Activated T-cell treated with anti-CD3 and anti-CD28 coated beads, Interleukin-2, amount 50 U/mL, for 72 hours (primary cell): ENCODE data around the gene BEND2. TPM values are rescaled to one million over a fixed set of nuclear protein-coding genes. Genes with fewer than 3 reads are reported as not detected.
"Not testable (repeated sequence)": the region's sequence is repeated elsewhere in the genome, so short reads cannot be mapped to it uniquely, and the experiment has no call there.

Experiments used
- ATAC-seq, 2 donors: fragments of 150-1000 bp; cut with Tn5 transposase; replicated peaks in 1 of 2; 2 replicates each; pipeline ENCODE4 v1.10.0; 2021; ENCODE audit warnings: moderate library complexity in 2 of 2, mild to moderate bottlenecking in 1 of 2
- DNase-seq, 2 donors: peaks; one replicate each; pipeline ENCODE4 v3.0.0; 2021 to 2022; ENCODE audit warnings: mixed read lengths in 1 of 2
- H3K27ac Mint-ChIP-seq: one replicate; pipeline ENCODE4 v1.8.0; 2022; ENCODE audit warnings: mild to moderate bottlenecking, moderate library complexity, mixed read lengths
- H3K27me3 Mint-ChIP-seq: one replicate; pipeline ENCODE4 v1.8.0; 2022; ENCODE audit warnings: low read depth, mixed read lengths
- H3K36me3 Mint-ChIP-seq, 2 donors: one replicate each; pipeline ENCODE4 v1.8.0; 2022; ENCODE audit warnings: mixed read lengths in 2 of 2, mild to moderate bottlenecking in 1 of 2; ENCODE audit not compliant: insufficient read depth in 2 of 2
- H3K4me1 Mint-ChIP-seq: one replicate; pipeline ENCODE4 v1.8.0; 2022; ENCODE audit warnings: low read depth, mixed read lengths
- H3K4me3 Mint-ChIP-seq, 2 donors: one replicate each; pipeline ENCODE4 v1.8.0; 2022; ENCODE audit warnings: mild to moderate bottlenecking in 2 of 2, mixed read lengths in 2 of 2, moderate library complexity in 2 of 2
- H3K9me3 Mint-ChIP-seq, 2 donors: one replicate each; pipeline ENCODE4 v1.8.0; 2022; ENCODE audit warnings: mixed read lengths in 2 of 2
- total RNA-seq, 2 donors: library from RNA; stranded (reverse); gene quantifications; one replicate each; pipeline ENCODE4 v1.2.3, GENCODE V29; 2022

Gene BEND2
- not detected for total RNA-seq

DNA sequence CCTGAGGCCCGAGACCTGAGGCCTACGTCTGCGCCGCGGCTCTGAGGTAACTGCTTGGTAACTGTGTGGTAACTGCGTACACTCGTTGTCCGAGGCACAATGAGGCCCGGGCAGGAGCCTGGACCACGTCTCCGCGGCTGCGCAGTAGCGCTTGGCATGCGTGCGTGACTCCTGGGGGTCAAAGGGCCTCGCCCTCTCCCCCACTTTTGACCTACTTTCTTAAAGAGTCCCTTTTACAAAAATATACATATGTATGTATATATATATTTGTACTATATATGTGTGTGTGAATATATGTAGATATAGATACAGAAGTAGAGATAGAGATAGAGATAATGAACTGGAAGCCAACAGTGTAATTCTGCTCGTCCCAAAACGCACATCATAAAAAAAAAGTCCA is at the start of gene BEND2:
Gene BEND2 (minus strand): TSS at position 101 of the 400 bp plus-strand sequence. CDS start 136 bp downstream, outside the sequence.
- Mint-ChIP-seq H3K27me3 (no peaks in the 10 kb centered on the region), H3K4me3 (no peak within 1 kb of the TSS), H3K4me1 (no peaks in the 10 kb centered on the region), H3K9me3 (peaks cover 1 to 2% of the 10 kb centered on the region in 2 donors), H3K27ac (no peak within 1 kb of the TSS), H3K36me3 (peaks cover 0 to 1% of the 10 kb centered on the region in 2 donors)
- DNase-seq: no peak
- no peak for ATAC-seq

DNA sequence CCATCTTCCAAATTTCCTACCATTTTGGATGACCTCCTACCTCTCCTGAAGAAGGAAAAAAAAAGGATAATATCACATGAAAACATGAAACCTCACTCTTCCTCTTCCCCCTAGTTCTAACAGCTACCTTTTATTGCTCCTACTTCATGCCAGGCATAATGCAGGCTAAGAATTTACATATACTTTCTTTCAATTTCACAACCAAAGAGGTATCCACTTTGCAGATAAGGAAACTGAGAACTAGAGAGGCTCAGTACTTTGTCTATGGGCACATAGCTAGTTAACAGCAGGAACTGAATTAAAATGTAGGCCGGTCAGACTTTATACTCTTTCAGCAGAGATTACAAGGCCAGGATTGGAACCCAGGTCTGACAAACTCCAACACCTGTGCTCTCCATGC is 34.4 kb upstream of the BEND2 start:
- no peaks in the 10 kb centered on the region for H3K27me3 Mint-ChIP-seq
- peaks cover 0 to 2% of the 10 kb centered on the region in 2 donors for H3K36me3 Mint-ChIP-seq
- DNase-seq (no peak), ATAC-seq (no peak)
- peaks cover 0 to 2% of the 10 kb centered on the region in 2 donors for H3K9me3 Mint-ChIP-seq
- no peak overlapping the region for H3K4me3 Mint-ChIP-seq
- H3K4me1 Mint-ChIP-seq: no peaks in the 10 kb centered on the region
- no peak overlapping the region for H3K27ac Mint-ChIP-seq

DNA sequence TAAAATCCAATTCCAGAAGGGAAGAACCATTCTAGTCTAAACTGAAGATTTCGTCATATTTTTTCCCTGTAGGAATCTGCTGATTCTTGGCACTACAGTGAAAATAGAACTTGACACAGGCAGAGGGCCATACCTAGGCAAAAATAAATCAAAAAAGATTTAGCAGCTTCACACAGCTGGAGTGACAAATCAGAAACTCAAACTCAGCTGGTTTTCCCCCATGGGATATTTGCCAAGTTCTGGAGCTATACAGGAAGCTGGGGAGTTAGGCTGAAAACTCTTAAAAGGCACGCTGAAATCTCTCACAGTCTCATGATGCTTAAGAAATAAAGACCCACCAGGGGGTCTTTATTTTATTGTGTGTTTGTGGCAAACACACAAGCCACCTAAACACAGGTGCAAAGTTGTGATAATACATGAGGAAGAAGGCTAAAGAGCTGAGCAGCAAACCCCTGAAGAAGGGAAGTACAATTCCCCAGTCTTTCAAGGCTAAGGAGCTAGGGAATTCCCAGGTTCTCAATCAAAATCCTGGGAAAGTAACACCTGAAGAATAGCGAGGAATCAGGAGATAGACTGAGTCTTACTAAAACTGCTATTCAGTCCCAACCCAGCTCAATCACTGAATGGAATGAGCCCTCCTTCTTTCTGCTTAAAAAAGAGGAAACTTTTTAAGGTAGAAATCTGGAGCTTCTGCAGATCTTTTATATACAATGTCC is 32.1 kb upstream of the BEND2 start:
- H3K9me3 Mint-ChIP-seq: peaks cover 0 to 2% of the 10 kb centered on the region in 2 donors
- H3K27ac Mint-ChIP-seq: no peak overlapping the region
- H3K27me3 Mint-ChIP-seq: no peaks in the 10 kb centered on the region
- ATAC-seq: no peak
- no peak overlapping the region for H3K4me3 Mint-ChIP-seq
- peaks cover 0 to 2% of the 10 kb centered on the region in 2 donors for H3K36me3 Mint-ChIP-seq
- no peak for DNase-seq
- H3K4me1 Mint-ChIP-seq: no peaks in the 10 kb centered on the region

DNA sequence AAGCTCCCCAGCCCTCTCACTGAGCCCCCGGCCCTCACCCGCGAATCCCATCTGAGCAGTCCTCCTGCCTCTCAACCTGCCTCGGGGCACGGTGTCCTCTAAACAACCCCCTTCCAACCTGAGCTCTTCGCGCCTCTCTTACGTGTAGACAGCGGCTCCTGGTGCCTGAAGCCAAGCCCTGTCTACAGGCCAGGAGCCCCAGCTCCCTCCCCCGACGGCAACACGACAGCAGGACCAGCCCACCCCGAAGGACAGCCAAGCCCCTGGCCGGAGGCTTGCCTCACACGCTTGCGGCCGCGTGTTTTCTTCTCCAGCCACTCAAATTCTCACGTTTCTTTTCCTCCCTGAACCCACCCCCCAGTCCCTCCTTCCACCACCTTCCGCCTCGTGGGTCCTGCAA is 9.0 kb upstream of the BEND2 start:
- H3K27ac Mint-ChIP-seq, H3K9me3 Mint-ChIP-seq, H3K4me1 Mint-ChIP-seq, H3K36me3 Mint-ChIP-seq, H3K27me3 Mint-ChIP-seq, H3K4me3 Mint-ChIP-seq, ATAC-seq, DNase-seq: not testable (repeated sequence)

DNA sequence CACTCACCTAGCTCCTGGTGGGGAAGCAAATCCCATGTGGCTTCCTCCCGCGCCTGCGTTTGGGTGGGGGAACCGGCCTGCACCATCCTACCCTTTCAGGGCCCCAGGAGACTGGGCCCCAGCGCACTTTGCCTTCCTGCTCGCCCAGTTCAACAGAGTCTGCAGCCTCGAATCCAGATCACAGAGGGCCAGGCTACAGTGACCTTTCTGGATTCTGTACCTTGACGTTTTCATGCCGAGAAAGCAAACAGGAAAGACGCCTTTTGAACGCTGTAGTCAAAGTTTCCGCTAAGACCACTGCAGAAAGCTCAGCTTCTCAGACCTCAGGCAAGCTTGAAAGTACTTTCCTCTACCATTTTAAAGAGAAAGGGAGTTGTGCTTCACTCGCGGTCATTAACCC is 7.4 kb upstream of the BEND2 start:
- H3K4me1 Mint-ChIP-seq: no peaks in the 10 kb centered on the region
- no peak for ATAC-seq
- H3K27ac Mint-ChIP-seq: no peak overlapping the region
- no peak overlapping the region for H3K4me3 Mint-ChIP-seq
- no peaks in the 10 kb centered on the region for H3K27me3 Mint-ChIP-seq
- DNase-seq: no peak
- peaks cover 0 to 2% of the 10 kb centered on the region in 2 donors for H3K9me3 Mint-ChIP-seq
- H3K36me3 Mint-ChIP-seq: no peaks in the 10 kb centered on the region

DNA sequence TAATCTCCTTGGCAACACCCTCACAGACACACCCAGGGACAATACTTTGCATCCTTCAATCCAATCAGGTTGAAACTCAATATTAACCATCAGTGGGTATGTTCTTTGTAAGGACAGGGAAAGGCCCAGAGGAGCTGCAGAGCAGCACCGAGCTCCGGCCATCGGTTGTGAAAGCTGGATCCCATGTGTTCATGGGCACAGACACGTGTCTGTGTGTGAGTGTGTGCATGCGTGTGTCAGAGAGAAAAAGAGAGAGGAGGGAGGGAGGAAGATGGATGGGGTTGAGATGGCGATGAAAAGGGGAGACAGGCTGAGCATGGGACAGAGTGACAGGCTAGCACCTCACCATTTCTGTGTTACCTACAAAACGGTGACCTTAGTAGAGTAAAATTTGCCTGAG is 6.8 kb upstream of the BEND2 start:
- Mint-ChIP-seq H3K4me1 (no peaks in the 10 kb centered on the region), H3K27me3 (no peaks in the 10 kb centered on the region), H3K36me3 (no peaks in the 10 kb centered on the region), H3K27ac (no peak overlapping the region), H3K4me3 (no peak overlapping the region), H3K9me3 (peaks cover 0 to 2% of the 10 kb centered on the region in 2 donors)
- DNase-seq (no peak), ATAC-seq (no peak)

DNA sequence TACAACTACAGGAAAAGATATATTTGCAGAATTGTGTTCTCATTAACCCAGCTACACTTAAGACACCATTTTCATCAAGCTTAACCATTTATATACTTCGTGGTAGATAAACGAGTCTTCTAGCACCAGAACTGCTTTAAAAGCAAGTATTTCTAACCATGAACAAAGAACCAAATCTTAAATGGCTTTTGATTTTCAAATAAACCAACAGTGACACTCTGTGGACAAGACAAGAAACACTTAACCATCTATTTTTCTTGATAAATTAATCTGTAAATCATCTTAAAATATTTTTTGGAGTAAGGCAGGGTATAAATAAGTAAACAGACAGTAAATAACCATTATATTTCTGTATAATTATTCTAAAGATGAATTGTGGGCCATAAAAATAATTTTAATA is 10.2 kb downstream of the BEND2 start:
- no peak overlapping the region for H3K4me3 Mint-ChIP-seq

DNA sequence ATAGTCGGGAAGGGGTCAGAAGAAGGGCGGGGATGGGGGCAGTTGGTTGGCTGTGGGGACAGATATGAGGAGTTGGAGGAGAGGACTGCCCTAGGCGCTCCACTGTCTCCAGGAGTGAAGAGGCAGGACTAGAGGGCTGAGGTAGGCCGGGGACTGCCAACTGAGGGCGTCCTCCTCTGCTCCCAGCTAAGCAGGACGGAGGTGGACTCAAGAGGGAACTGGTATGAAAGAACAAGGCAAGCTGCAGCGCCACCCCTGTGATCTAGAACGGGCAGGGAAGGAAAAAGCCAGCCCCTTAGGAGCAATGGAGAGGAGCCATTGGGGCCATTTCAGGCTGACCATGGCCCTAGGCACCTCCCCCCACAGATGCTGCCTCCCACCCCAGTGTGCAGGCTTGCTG is 14.0 kb downstream of the BEND2 start:
- Mint-ChIP-seq H3K9me3 (no peaks in the 10 kb centered on the region), H3K27me3 (peaks cover 7% of the 10 kb centered on the region), H3K27ac (no peak overlapping the region), H3K36me3 (no peaks in the 10 kb centered on the region), H3K4me3 (no peak overlapping the region), H3K4me1 (no peaks in the 10 kb centered on the region)
- ATAC-seq (no peak), DNase-seq (no peak)

More for the DNA sequence above, 10.2 kb downstream of the BEND2 start:
- ATAC-seq (no peak), DNase-seq (no peak)
- Mint-ChIP-seq H3K4me1 (no peaks in the 10 kb centered on the region), H3K9me3 (no peaks in the 10 kb centered on the region), H3K27me3 (no peaks in the 10 kb centered on the region), H3K27ac (no peak overlapping the region), H3K36me3 (no peaks in the 10 kb centered on the region)

DNA sequence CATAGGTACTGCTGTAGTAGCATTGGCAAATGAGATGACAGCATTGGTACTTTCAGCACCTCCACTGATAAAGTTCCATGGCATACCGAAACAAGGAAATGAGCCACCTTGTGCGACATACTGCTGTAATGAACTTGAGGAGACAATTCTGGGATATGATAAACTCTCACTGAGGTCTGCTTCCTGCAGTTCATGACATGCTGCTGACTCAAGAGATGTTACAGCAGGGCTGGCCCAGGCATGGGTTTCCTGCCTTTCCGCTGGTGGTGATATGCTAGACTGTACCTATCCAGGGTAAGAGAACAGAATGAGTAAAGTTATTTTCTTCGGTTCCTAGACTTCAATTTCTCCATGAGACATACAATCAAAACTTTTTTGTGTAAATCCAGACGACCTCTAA is 17.1 kb downstream of the BEND2 start:
- no peak for DNase-seq
- Mint-ChIP-seq H3K27me3 (peaks cover 7% of the 10 kb centered on the region), H3K4me3 (no peak overlapping the region), H3K9me3 (no peaks in the 10 kb centered on the region), H3K36me3 (no peaks in the 10 kb centered on the region), H3K27ac (no peak overlapping the region), H3K4me1 (no peaks in the 10 kb centered on the region)
- ATAC-seq: no peak

DNA sequence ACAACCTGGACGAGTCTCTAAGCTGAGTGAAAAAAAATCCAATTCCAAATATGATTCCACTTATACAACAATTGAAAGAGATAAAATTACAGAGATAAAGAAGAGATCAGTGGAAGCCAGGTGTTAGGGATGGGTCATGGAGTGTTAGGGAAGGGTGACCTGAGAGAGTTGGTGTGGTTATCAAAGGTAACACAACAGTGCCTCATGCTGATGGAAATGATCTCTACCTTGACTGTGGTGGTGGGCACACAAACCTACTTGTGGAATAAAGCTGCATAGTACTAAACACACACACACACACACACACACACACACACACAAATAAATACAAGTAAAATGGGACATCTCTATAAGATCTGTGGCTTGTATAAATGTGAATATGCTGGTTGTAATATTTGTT is 26.0 kb downstream of the BEND2 start:
- H3K9me3 Mint-ChIP-seq: no peaks in the 10 kb centered on the region
- no peaks in the 10 kb centered on the region for H3K36me3 Mint-ChIP-seq
- ATAC-seq (no peak), DNase-seq (no peak)
- H3K27me3 Mint-ChIP-seq: no peaks in the 10 kb centered on the region
- no peak overlapping the region for H3K27ac Mint-ChIP-seq
- H3K4me1 Mint-ChIP-seq: no peaks in the 10 kb centered on the region
- H3K4me3 Mint-ChIP-seq: no peak overlapping the region

DNA sequence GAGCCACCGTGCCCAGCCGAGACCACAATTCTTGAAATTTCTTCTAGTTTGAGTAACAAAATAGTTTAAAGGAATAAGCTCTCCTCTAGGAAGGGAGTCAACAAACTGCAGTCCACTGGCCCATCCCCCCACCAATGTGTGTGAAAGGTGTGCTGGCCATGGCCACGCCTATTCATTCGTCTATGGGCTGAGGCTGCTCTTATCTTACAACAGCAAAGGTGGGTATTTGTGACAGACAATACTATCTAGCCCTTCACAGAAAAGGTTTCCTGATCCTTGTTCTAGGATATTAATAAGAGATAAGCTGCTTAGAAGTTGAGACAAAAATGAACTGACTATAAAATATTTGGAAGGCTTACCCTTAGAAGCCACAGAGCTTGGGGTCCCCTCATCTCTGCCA is 41.2 kb downstream of the BEND2 start:
- peaks cover 12% of the 10 kb centered on the region for H3K27me3 Mint-ChIP-seq
- DNase-seq (no peak), ATAC-seq (no peak)
- H3K9me3 Mint-ChIP-seq: no peaks in the 10 kb centered on the region
- no peaks in the 10 kb centered on the region for H3K36me3 Mint-ChIP-seq
- H3K4me3 Mint-ChIP-seq: no peak overlapping the region
- no peak overlapping the region for H3K27ac Mint-ChIP-seq
- no peaks in the 10 kb centered on the region for H3K4me1 Mint-ChIP-seq

DNA sequence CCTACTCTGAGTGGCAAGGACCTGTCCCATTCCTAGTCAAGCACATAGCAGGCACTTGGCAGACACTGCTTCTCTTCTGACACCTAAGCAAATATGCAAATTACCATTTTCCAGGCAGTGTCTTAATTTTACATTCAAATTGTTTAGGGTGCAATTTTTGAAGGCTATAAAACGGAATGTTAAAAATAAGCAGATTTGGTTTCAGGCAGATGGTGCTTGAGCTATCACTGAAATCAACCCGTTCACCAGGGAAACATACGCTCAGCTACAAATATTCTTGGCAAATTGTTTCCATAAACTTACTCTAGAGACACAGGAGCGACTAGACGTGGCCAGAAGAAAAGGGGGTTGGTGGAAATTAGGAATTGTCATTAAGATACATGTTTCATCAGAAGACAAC is 45.7 kb downstream of the BEND2 start:
- no peak for ATAC-seq
- Mint-ChIP-seq H3K27ac (no peak overlapping the region), H3K4me3 (no peak overlapping the region), H3K4me1 (no peaks in the 10 kb centered on the region), H3K9me3 (no peaks in the 10 kb centered on the region), H3K36me3 (no peaks in the 10 kb centered on the region), H3K27me3 (peaks cover 25% of the 10 kb centered on the region)
- DNase-seq: no peak

DNA sequence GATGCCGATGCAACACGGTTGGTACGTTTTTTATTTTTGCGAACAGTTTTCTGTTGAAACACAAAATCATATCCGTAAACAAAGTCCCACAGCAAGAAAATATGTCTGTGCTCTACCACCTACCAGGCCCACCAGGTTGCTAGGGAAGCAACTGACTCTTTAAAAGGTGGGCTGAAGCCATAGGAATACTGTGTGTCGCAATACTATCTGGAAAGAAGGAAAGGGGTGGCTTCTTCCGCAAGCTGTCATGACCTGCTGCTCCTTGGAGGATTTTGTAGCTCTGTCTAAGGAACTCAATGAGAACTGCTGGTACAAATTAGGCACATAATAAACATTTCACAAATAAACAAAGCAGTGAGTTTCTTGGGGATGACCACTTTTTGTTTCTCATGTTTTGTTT is 46.5 kb downstream of the BEND2 start:
- DNase-seq: no peak
- Mint-ChIP-seq H3K27me3 (peaks cover 25% of the 10 kb centered on the region), H3K4me3 (no peak overlapping the region), H3K4me1 (no peaks in the 10 kb centered on the region), H3K9me3 (no peaks in the 10 kb centered on the region), H3K27ac (no peak overlapping the region), H3K36me3 (no peaks in the 10 kb centered on the region)
- ATAC-seq: no peak

DNA sequence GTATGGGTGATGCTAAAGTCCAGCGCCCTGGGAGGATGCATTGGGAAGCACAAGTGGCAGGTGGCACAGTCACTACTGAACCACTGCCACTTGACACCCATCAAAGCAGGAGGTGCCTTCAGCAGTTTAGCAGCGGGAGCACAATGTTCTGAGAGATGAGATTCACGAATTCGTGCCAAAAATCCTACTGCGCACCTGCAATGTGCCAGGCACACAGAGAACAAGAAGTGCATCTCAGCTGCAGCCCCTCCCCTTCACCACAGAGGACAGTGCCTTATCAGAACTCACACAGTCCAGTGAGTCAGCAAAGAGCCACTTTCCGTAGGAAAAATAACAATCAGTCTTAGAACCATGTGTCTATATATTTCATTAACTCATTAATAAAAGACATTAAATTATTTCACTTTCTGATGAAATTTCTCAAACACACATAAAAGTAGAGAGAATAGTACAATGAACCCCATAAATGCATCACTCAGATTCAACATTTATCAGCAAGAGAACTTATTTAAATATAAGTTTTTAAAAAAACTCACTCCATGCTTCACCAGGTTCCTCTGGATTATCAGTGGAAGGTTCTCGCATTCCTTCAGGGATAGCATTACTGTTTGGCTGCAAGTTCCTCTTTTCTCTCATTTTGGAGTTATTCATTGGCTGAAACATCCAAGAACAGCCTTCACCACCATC is 47.0 kb downstream of the BEND2 start:
- no peak for ATAC-seq
- peaks cover 23% of the 10 kb centered on the region for H3K27me3 Mint-ChIP-seq
- H3K4me1 Mint-ChIP-seq: no peaks in the 10 kb centered on the region
- H3K27ac Mint-ChIP-seq: no peak overlapping the region
- H3K9me3 Mint-ChIP-seq: no peaks in the 10 kb centered on the region
- DNase-seq: no peak
- no peak overlapping the region for H3K4me3 Mint-ChIP-seq
- H3K36me3 Mint-ChIP-seq: no peaks in the 10 kb centered on the region
